ENCODE measurements around the gene DHX8.

The DHX8 gene

DNA sequence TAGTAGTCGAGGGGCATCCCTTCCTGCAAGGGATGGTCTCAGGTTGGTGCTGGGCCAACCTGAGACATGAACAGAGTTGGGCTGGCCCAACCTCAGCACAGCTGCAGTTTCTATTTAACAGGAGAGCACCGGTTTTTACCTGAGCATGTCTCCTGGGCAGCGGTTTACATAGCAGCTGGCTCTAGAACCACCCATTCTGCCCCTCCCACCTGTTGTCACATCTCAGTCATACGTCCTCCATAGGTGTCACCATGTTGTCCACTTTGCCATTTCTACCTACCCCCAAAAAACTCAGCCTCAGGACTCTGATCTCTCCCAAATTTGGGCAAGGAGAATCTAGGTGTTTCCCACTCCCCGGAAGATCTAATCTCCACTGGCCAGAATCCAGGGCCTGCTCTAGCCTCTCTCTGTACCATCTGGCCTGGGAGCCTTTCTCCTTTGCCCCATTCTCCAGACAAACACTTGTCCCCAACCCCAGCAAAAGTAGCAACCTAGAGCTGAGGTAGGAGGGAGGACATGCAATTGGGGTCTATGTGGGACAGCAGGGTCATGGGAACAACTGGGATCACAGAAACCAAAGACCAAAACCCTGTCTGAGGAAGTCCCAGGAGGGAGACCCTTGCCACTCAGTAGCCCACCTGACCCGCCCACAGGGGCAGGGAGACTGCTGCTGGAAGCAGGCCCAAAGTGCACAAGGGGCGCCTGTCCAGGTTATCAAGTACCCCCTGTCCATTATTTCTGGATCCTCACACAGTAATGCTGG, 43.3 kb downstream of the DHX8 start:
- no peak for DNase-seq

DNA sequence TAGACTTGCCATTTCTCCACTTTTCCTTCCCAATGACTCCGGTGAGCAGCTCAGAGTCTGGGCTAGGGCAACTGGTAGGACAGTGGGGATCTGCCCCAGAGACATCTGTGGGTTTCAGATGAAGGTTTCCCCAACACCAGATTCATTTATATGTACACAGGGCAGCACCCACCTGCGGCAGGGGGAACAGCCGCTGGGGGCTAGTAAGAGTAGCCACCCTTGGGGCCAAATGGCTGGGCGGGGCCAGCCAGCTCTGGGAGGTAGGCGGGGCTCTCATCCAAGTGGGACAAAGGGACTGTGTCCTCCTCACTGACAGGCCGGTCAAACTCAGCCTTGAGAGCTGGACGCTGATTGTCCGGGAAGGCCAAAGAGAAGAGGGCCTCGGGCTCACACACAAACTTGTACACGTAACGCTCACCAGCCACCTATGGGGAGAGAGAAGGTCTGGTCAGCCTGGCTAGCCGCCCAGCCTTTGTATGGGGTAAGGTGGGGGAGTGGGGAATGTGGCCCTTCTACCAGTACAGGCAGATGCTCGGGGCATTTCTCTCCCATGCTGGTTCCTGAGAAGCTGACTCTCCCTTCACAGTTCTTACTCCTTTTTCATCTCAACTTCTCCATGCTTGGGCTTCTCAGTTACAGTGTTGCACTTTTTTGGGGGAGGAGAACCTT, 44.7 kb downstream of the DHX8 start:
- DNase-seq, result no peak

- no peak for DNase-seq
These were observed 45.4 kb downstream of the DHX8 start for GRCh38 chr17:43528988-43529814.

DNA sequence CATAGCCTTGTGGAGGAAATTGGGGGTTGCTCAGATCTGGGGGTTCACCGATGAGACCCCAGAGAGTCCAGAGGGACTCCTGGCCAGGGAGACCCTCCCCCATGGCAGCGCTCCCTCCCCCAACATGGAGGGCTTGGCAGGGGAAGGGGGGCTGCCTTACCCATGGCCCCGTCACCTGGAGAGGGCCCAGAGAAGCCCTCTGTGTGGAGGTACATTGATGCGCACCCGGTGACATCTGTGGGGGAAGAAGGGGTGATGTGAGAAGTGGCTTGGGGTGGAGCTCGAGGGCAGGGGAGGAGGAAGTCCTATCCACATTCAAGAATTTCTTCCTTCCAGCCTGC, 46.1 kb downstream of the DHX8 start:
- no peak for DNase-seq

GRCh38 chr17:43530288-43531081, 46.7 kb downstream of the DHX8 start:
- DNase-seq, result no peak

- DNase-seq, result no peak
These were observed 47.3 kb downstream of the DHX8 start for GRCh38 chr17:43531082-43531378.

- DNase-seq, result no peak
These were observed 48.2 kb downstream of the DHX8 start for GRCh38 chr17:43531955-43532354.

- no peak for DNase-seq
These were observed 48.8 kb downstream of the DHX8 start for GRCh38 chr17:43532581-43532980.

- DNase-seq, result no peak
These were observed 49.9 kb downstream of the DHX8 start for GRCh38 chr17:43533699-43534098.

GRCh38 chr17:43534909-43535308, 51.1 kb downstream of the DHX8 start:
- DNase-seq, result no peak

DNA sequence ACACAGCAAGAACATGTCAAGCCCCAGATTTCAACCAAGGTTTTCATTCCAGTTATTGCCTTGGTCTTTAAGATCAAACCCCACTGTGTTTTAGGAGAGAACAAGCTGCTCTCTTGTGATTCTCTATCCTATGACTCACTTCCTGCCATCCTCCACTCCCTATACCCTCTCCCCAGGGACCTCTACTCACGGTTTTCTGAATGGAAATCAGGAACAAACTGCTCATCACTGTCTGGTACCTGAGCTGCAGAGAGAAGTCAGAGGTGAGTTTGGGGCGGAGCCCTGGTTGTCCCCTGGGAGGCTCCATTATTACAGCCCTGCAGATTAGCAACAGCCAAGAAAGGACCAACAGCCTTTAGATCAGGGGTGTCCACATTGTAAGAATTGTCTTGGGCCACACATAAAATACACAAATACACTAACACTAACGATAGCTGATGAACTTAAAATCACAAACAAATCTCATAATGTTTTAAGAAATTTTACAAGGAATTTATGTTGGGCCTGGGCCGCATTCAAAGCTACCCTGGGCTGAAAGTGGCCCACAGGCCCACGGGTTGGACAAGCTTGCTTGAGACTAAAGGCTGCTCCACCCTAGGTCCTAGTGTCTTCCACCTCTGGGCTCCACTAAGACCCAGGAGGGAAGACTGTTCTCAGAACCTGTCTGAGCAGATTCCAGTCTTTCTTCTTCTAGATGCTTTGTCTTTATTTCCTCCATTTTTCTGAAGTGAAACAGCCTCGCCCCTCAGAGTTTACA, 52.6 kb downstream of the DHX8 start:
- no peak for DNase-seq

DNA sequence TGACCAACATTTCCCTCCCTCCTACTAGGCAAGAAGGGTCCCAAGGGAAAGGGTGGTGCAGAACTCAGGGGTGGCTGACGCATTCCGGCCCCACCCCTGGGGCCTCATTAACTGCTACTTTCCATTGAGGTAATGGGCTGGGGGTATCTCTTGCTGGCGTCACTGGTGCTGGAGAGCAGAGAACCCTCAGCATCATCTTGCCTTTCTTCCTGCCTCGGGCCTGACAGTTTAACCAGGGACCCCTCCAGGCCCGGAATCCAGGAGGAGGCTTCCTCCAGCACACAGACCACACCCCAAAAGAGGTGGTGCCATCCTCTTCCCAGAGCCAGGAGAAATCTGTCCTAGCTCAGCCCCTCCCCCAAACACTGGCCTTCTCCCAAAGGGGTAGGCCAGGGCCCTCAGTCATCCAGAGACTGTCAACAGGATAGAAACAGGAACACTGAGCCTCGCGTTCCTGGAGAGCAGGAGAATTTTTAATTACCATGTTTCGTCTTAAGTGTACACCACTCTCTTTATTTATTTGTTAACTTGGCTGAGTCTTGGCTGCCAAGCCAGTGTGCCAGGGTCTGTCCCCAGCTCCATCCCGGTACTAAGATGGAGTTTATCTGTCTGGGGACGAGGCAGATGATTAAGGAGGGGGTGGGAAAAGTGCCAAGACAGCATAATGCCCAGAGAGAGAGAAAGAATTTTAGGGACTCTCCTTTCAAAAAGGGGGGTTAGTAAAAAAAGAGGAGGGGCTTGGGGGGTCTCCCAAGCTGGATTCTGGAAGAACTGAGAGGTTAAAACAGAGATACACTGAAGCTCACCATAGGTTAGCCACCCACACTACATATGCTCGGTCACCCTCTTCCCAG, 57.3 kb downstream of the DHX8 start:
- DNase-seq, result no peak

DNA sequence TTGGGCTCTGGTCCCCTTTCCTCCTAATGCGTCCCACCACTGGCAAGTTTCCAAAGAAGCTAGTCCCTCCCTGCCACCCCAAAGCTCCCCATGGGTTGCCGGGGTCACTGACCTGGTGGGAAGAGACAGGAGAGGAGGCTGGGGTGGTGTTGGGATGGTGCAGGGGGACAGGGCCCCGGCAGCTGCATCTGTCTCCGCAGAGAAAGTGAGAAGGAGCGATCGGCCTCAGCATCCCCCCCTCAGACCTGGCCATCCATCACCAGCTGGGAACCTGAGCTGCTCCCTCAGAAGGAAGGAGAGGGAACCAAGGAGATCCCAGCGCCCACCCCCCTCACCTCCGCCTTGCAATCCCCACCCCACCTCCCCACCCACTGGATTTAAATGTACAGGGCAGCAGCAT, 59.1 kb downstream of the DHX8 start:
- no peak for DNase-seq

DNA sequence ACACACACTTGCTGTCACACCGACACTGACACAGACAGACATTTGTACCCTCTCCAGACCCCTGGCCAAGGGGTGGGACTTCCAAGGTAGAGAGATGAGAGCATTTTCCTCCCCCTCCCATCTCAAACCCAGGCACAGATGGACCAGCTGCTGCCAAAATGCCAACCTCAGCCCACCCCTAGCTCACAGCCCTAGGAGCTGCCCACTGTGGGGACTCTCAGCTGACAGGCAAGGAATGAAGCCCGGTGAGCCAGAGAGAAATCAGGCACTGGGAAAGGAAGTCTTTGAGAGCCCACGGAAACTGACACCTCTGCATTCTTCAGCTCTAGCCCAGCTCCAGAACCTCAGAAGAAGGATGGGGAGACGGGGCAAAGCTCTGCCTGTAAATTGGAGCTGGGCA, 59.5 kb downstream of the DHX8 start:
- no peak for DNase-seq

- no peak for DNase-seq
These were observed 60.2 kb downstream of the DHX8 start for GRCh38 chr17:43543771-43544575.

DNA sequence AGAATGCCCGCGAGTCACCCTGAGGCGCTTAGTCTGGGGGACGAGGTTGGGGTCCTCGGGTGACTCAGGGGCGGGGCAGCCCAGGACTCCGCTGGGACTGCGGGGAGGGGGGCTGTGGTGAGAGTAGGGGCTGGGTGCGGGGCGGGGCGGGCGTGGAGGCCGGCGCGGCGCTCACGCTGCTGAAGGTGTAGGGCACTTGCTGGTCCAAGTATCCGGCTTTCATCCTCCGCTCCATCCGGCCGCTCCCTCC, 61.5 kb downstream of the DHX8 start:
- peak; percentile 26 for DNase-seq

DNA sequence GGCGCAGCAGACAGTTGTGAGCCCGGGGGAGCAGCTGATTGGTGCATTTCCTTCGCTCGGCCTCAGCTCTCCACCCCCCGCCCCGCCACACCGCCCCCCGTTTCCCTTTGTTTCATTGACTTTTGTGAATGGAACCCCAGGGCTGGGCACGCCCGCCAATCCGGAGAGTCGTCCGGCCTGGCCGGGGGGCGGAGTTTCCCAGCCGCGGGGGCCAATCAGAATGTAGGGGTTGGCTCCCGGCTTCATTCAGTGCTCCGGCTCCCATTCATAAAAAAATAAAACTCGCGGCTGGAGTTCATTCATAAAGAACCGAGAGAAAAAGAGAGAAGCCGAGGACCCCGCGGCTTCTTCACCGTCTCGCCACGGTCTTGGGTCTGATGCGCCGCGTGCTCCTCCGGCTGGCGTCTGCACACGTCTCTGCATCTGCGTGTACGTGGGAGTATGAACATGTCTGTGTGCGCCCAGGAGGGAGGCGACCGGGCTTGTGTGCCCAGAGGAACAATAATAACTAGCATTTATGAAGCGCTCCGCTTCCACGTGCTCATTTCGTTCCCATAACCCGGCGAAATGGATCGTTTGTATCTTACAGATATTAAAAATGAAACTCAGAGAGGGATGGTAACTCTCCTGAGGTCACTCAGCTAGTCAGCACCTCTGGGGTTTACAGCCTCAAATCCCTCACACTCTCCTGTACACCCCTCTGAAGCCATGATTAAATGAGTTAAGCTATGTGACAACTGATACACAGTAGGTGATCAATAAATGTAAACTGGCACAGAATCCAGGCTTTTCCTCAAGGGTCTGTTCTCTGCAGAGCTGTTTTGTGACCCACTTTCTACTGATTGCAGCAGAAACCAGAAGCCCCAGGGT, 62.8 kb downstream of the DHX8 start, which contains the start of gene ETV4:
ETV4 (minus strand) TSS at position 22 of the 870 bp plus-strand sequence. CDS start 723 bp downstream, outside the sequence.
- peak; percentile 92 for DNase-seq

DNA sequence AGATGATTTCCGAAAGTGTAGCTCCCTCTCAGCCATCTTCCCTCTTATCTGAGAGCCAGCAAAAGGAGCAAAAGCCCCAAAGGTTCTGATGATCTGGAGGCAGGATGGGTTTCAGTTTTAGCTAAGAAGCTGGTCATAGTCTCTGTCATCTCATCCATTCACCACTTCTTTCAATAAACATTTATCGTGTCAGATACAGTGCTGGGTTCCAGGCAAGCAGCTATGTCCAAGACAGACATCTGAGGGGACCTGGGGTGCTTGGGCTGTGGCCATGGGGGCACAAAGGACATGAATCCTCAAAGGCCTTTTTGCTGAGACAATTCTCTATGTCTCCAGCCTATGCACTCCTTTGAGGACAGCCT, 63.4 kb downstream of the DHX8 start:
- no peak for DNase-seq

DNA sequence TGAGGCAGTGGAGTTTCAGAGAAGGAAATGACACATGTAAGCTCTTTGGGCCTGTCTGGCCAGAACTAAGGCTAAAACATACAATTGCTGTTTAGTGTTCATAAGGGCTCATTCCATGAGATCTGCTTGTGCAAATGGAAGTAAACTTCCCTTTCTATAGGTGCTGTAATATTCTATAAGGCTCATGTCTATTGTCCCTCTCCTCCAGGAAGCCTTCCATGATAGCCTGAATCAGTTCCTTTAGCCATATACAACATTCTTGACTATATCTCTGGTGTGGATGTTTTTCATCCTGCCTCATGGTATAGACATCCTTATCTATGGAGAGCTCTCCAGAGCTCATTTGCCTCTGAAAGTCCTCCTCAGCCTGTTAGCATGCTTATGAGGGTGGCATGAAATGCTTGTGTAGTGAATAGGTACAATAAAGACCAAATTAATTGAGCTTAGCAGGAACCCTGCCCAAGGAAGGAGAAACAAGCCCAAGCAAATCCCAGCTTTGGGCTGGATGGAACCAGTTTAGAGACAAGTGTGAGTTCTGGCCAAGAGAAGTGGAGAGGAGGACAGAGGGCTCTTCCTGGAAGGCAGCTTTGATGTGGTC, 64.0 kb downstream of the DHX8 start:
- DNase-seq, result no peak

Data from stimulated activated CD4-positive, alpha-beta T cell treated with anti-CD3 and anti-CD28 coated beads, Interleukin-4, amount 100 ng/mL, for 1 hour (primary cell).